ENCODE results near the gene PRR18.

GRCh38 chr6:166313255-166314070, 5.3 kb upstream of the PRR18 start:
- peak; percentile 50 to 85 (median 68) for TF ChIP-seq CTCF (IDR thresholded peaks at IDR 0.05)
- no peak for TF ChIP-seq POLR2A (IDR thresholded peaks at IDR 0.05)

Measured in heart left ventricle (tissue), 13 donors.